RWPE1 (cell line): Measurements from ENCODE around the gene DBF4B.
A peak's percentile ranks its signal among the peaks of the same experiment; 100 is the strongest.

ENCODE experiments used
- CTCF ChIA-PET: fragments of 350-600 bp; sonication (Branson Sonifier 250); formaldehyde crosslinking; extraction: SDS; loops from one replicate; lab custom pipeline; 2021; lab: Yijun Ruan, JAX
- POLR2A ChIA-PET: fragments of 400-600 bp; formaldehyde crosslinking; extraction: SDS; loops from one replicate; lab custom pipeline; 2020; ENCODE audit warnings: antibody characterized with exemption; ENCODE audit not compliant: low non-redundant PET; lab: Yijun Ruan, JAX
- DNase-seq: peaks from one replicate; pipeline ENCODE4 v3.0.0; 2012; ENCODE audit warnings: low spot score
- H3K27ac ChIP-seq: fragments of 450-650 bp; 2 replicates; pipeline ENCODE4 v1.5.1; 2017
- CTCF ChIP-seq: fragments of 450-650 bp; conservative IDR thresholded peaks from 2 replicates; pipeline ENCODE4 v1.5.1; 2017; ENCODE audit warnings: low read depth, mild to moderate bottlenecking

Gene DBF4B

GRCh38 chr17:44775136-44775837 is 66.8 kb downstream of the DBF4B start:
- peak; percentile 99 for DNase-seq
- TF ChIP-seq CTCF = peak; percentile 75
- CTCF ChIA-PET = interaction anchor here (0.6 to 8.0 kb wide), 13 partner anchors 11 to 356 kb away, joined by 3 to 94 read pairs (median 4); partner anchors contain the start of gene EFTUD2
- POLR2A ChIA-PET = no interaction called here
- peak overlapping the region; percentile 72 for H3K27ac ChIP-seq

GRCh38 chr17:44775838-44776621 is 67.6 kb downstream of the DBF4B start:
- peak overlapping the region; percentile 72 for H3K27ac ChIP-seq
- no peak for DNase-seq
- ChIA-PET POLR2A (no interaction called here), CTCF (interaction anchor here (0.6 to 8.0 kb wide), 7 partner anchors 45 to 359 kb away, joined by 3 to 94 read pairs (median 4); partner anchors contain the start of gene ACBD4)
- no peak for TF ChIP-seq CTCF

- ChIA-PET POLR2A (no interaction called here), CTCF (interaction anchor here (0.6 to 8.0 kb wide), 4 partner anchors 88 to 358 kb away, joined by 3 to 94 read pairs (median 15); partner anchors contain the start of gene ACBD4)
- no peak for TF ChIP-seq CTCF
- H3K27ac ChIP-seq = no peak overlapping the region; the same call in 1 of the 2 replicates
- DNase-seq = no peak
Observed at GRCh38 chr17:44776628-44777393, 68.3 kb downstream of the DBF4B start.

GRCh38 chr17:44777394-44778348 is 69.2 kb downstream of the DBF4B start:
- no peak for TF ChIP-seq CTCF
- ChIA-PET CTCF (interaction anchor here (0.6 to 8.0 kb wide), 6 partner anchors 18 to 358 kb away, joined by 4 to 94 read pairs (median 11); partner anchors contain the start of gene ACBD4), POLR2A (interaction anchor here (0.7 kb wide), 1 partner anchor 965 kb away, joined by 8 read pairs; no protein-coding TSS in a partner anchor)
- no peak for DNase-seq
- no peak overlapping the region for H3K27ac ChIP-seq

- no peak for TF ChIP-seq CTCF
- POLR2A ChIA-PET = interaction anchor here (0.6 to 0.7 kb wide), 2 partner anchors 53 to 964 kb away, joined by 8 read pairs; no protein-coding TSS in a partner anchor
- H3K27ac ChIP-seq = no peak overlapping the region
- DNase-seq = no peak
- CTCF ChIA-PET = interaction anchor here (0.7 to 8.0 kb wide), 19 partner anchors 12 to 1320 kb away, joined by 3 to 94 read pairs (median 5); partner anchors contain the start of gene GJC1
Observed at GRCh38 chr17:44778656-44779210, 70.3 kb downstream of the DBF4B start.
